K562 (cell line): ENCODE measurements around the gene DNAI1. TPM values are rescaled to one million over a fixed set of nuclear protein-coding genes. Genes with fewer than 3 reads are reported as not detected.

Experiments
- ARID1B ChIP-seq: fragments of 450-650 bp; IDR thresholded peaks from 2 replicates; pipeline ENCODE4 v1.6.1; 2016; ENCODE audit warnings: antibody characterized with exemption, mild to moderate bottlenecking, inconsistent platforms
- GABPB2 ChIP-seq: fragments of 250-450 bp; sonication (Bioruptor Pico); conservative IDR thresholded peaks from 2 replicates; pipeline ENCODE4 v1.5.1; 2021; ENCODE audit warnings: mild to moderate bottlenecking
- KLF10 ChIP-seq: fragments of 250-450 bp; sonication (Bioruptor Pico); IDR thresholded peaks from 2 replicates; pipeline ENCODE4 v1.6.1; 2021; ENCODE audit warnings: matching md5 sums
- RBM17 ChIP-seq: fragments of 200-400 bp; formaldehyde crosslinking; IDR thresholded peaks from 2 replicates; pipeline ENCODE4 v1.6.1; 2017; ENCODE audit warnings: low read depth, mild to moderate bottlenecking, low read length, borderline replicate concordance
- TAF15 ChIP-seq: fragments of 200-400 bp; formaldehyde crosslinking; IDR thresholded peaks from 2 replicates; pipeline ENCODE4 v1.6.1; 2017; ENCODE audit warnings: mild to moderate bottlenecking, low read depth, low read length, moderate library complexity
- polyA plus RNA-seq, 8 experiments: library from polyadenylated mRNA; depleted of rRNA in 4 of 8; stranded (reverse) in 5 of 8; unstranded in 3 of 8; fragments of >200 nt; fragmentation: Nextera tagmentation in 2 of 8; fragmentation: Illumina TruSeq in 1 of 8; extraction: Ambion mirVana in 2 of 8; extraction: Trizol in 1 of 8; gene quantifications; 2 replicates each; pipeline versions ENCODE4 v1.2.1 to v1.2.3, GENCODE V29; 2011 to 2014; ENCODE audit warnings: inconsistent platforms in 1 of 8, missing spikeins in 1 of 8
- total RNA-seq, 7 experiments: library from RNA; depleted of rRNA in 6 of 7; stranded (reverse); fragments of >200 nt in 6 of 7; fragmentation: Illumina TruSeq in 2 of 7; extraction: Trizol in 2 of 7; gene quantifications; 2 replicates each; pipeline versions ENCODE4 v1.2.1 to v1.2.3, GENCODE V29; 2011 to 2021; ENCODE audit warnings: low replicate concordance in 1 of 7
- TF ChIP-seq, protein P1 (sequence below), 2 experiments: fragments of 200-800 bp in 1 of 2; sonication (Bioruptor generic) in 1 of 2; sonication (generic) in 1 of 2; formaldehyde crosslinking in 1 of 2; IDR thresholded peaks in 1 of 2; conservative IDR thresholded peaks in 1 of 2; 2 replicates each; pipeline versions ENCODE4 v1.5.0 to v1.6.1; 2016 to 2020; ENCODE audit warnings: missing compliant biosample characterization in 1 of 2, missing genetic modification characterization in 1 of 2, missing genetic modification reagents in 1 of 2
- TF ChIP-seq, protein P2 (sequence below): fragments of 450-650 bp; IDR thresholded peaks from 2 replicates; pipeline ENCODE4 v1.6.1; 2016; ENCODE audit warnings: mild to moderate bottlenecking
- TF ChIP-seq, protein P3 (sequence below): fragments of 250-450 bp; sonication (Bioruptor Pico); IDR thresholded peaks from 2 replicates; pipeline ENCODE4 v1.4.0; 2020; ENCODE audit warnings: mild to moderate bottlenecking, moderate library complexity
- TF ChIP-seq, protein P4 (sequence below): fragments of 250-450 bp; sonication (Bioruptor Pico); IDR thresholded peaks from 2 replicates; pipeline ENCODE4 v1.5.0; 2021; ENCODE audit warnings: mild to moderate bottlenecking, moderate library complexity

The DNAI1 gene
- total and polyA plus RNA-seq, 9 of the 15 experiments (the other 6 are each of a cell fraction or from before 2014, with no cell fraction given): 0.01 to 0.17 (median 0.04) TPM; not detected in 6

DNA sequence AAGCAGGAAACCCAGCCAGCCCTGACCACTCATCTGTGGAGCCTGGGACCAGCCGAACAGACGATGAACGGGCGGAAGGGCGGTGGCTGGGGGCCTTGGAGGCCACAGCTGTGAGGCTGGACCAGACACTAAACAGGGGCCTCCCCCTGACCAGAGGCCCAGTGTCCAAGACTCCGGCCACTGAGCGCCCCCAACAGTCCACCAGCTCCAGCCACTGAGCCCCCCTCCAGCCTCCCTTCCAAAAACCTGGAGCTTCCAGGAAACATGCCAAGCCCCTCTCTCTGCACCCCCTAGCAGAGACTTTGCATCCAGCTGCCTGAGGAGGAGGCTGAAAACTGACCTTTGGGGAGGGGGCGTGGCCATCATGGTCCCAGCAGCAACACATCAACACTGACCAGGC is 107.7 kb downstream of the DNAI1 start (continued):
- TF ChIP-seq, protein P1, sequence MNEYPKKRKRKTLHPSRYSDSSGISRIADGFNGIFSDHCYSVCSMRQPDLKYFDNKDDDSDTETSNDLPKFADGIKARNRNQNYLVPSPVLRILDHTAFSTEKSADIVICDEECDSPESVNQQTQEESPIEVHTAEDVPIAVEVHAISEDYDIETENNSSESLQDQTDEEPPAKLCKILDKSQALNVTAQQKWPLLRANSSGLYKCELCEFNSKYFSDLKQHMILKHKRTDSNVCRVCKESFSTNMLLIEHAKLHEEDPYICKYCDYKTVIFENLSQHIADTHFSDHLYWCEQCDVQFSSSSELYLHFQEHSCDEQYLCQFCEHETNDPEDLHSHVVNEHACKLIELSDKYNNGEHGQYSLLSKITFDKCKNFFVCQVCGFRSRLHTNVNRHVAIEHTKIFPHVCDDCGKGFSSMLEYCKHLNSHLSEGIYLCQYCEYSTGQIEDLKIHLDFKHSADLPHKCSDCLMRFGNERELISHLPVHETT (CRISPR knock-in tag; conservative IDR thresholded peaks at IDR 0.05 in 1 of 2, IDR thresholded peaks at IDR 0.05 in 1 of 2): no peak
- TF ChIP-seq, protein P2, sequence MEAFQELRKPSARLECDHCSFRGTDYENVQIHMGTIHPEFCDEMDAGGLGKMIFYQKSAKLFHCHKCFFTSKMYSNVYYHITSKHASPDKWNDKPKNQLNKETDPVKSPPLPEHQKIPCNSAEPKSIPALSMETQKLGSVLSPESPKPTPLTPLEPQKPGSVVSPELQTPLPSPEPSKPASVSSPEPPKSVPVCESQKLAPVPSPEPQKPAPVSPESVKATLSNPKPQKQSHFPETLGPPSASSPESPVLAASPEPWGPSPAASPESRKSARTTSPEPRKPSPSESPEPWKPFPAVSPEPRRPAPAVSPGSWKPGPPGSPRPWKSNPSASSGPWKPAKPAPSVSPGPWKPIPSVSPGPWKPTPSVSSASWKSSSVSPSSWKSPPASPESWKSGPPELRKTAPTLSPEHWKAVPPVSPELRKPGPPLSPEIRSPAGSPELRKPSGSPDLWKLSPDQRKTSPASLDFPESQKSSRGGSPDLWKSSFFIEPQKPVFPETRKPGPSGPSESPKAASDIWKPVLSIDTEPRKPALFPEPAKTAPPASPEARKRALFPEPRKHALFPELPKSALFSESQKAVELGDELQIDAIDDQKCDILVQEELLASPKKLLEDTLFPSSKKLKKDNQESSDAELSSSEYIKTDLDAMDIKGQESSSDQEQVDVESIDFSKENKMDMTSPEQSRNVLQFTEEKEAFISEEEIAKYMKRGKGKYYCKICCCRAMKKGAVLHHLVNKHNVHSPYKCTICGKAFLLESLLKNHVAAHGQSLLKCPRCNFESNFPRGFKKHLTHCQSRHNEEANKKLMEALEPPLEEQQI: no peak
- TF ChIP-seq, protein P3, sequence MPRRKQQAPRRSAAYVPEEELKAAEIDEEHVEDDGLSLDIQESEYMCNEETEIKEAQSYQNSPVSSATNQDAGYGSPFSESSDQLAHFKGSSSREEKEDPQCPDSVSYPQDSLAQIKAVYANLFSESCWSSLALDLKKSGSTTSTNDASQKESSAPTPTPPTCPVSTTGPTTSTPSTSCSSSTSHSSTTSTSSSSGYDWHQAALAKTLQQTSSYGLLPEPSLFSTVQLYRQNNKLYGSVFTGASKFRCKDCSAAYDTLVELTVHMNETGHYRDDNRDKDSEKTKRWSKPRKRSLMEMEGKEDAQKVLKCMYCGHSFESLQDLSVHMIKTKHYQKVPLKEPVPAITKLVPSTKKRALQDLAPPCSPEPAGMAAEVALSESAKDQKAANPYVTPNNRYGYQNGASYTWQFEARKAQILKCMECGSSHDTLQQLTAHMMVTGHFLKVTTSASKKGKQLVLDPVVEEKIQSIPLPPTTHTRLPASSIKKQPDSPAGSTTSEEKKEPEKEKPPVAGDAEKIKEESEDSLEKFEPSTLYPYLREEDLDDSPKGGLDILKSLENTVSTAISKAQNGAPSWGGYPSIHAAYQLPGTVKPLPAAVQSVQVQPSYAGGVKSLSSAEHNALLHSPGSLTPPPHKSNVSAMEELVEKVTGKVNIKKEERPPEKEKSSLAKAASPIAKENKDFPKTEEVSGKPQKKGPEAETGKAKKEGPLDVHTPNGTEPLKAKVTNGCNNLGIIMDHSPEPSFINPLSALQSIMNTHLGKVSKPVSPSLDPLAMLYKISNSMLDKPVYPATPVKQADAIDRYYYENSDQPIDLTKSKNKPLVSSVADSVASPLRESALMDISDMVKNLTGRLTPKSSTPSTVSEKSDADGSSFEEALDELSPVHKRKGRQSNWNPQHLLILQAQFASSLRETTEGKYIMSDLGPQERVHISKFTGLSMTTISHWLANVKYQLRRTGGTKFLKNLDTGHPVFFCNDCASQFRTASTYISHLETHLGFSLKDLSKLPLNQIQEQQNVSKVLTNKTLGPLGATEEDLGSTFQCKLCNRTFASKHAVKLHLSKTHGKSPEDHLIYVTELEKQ (CRISPR knock-in tag): no peak
- TF ChIP-seq TAF15 (no peak), ARID1B (no peak), KLF10 (CRISPR knock-in tag) (no peak), RBM17 (no peak), GABPB2 (no peak)
- TF ChIP-seq, protein P4, sequence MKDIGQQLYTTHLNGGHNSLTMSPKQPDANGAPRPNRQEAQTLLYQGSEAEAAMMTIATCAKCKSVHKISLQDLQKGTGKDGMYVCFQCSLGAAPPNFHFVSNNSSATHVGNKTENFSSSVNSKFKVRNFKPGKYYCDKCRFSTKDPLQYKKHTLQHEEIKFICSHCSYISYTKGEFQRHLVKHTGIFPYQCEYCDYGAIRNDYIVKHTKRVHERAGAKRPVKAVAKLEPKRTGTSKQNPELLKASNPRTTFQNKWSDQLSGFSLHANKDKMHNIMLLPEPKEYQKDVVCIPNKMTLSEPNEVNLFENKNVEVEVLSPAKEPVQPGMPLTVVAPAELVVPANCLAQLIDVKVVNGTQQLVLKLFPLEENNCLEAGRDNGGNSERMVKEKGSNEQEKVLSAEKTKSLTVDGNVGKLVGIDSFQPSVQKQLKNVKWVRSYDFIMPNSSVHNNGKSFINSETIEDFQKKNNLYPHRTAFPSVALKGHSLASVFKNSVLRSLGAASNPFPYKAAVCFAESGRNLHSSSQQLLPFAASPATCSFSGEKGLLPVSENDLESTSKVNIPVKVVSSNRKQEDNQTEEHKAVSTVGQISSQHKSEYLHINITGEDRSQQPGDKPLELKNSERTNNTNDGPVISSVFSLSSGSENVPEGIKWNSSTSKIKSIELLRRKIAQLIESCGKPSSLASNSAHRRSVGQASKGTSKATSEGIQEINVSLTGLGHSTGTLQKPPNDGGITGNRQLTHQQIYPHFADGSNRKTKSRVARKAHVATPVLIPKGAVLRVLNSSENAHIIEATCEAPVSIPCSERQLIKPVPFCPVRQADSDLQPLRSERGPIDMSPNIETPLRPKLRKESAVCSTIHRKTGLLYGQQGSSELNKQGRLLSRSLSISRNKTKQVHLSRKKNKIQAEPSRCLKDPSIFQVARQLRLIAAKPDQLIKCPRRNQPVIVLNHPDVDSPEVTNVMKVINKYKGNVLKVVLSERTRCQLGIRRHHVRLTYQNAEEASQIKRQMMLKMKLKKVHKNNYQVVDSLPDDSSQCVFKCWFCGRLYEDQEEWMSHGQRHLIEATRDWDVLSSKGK (CRISPR knock-in tag): no peak
